ENCODE results near the gene ARHGEF5.
"Not testable (repeated sequence)": the region's sequence is repeated elsewhere in the genome, so short reads cannot be mapped to it uniquely, and the experiment has no call there.

ARHGEF5 gene

DNA sequence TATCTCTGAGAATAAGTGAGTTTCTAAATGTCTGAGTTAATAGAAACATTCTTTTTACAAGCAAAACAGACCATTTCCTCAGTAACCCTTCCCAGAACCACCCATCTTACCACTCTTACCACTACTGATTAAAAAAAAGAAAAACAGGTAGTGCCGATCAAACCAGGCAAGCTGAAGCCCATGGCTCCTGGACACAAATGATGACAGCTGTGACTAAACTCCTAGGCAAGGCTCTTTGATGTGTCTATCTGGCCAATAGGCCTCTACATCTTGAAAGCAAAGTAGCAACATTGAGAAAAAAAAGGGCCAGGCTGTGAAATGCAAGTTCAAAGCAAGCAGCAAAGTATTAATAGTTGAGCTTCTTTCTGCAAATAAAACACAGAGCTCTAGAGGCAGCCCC is 6.6 kb upstream of the ARHGEF5 start:
- H3K9me3 ChIP-seq (ENCODE audit: control insufficient read depth, low read length); H3K36me3 ChIP-seq (ENCODE audit: control insufficient read depth, insufficient read depth, low read length); H3K9ac ChIP-seq (ENCODE audit: low read length); H3K4me3 ChIP-seq (ENCODE audit: low read length); H3K4me1 ChIP-seq (ENCODE audit: control insufficient read depth, insufficient read depth, low read length); H3K27me3 ChIP-seq (ENCODE audit: control insufficient read depth, insufficient read depth, low read length): not testable (repeated sequence)

DNA sequence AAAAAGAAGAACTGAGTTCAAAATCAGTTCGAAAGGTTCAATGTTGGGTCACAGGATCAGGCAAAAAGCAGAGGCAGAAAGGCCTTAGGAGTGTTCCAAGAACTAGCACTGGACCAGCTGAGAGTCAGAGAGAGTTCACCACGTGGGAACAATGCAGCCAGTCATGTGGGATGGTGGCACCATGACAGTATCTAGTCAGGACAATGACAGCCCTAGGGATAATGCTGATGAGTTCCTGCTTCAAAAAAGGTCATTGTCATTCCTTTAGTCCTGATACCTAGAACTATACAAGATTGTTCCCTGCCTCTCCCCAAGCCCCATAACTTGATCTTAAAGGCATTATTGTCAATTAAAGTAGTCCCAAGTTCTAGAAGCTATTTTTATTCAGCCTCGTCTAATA is 3.5 kb upstream of the ARHGEF5 start:
- not testable (repeated sequence) for H3K27me3 ChIP-seq (ENCODE audit: control insufficient read depth, insufficient read depth, low read length); H3K4me1 ChIP-seq (ENCODE audit: control insufficient read depth, insufficient read depth, low read length); H3K4me3 ChIP-seq (ENCODE audit: low read length); H3K9ac ChIP-seq (ENCODE audit: low read length); H3K9me3 ChIP-seq (ENCODE audit: control insufficient read depth, low read length); H3K36me3 ChIP-seq (ENCODE audit: control insufficient read depth, insufficient read depth, low read length)

DNA sequence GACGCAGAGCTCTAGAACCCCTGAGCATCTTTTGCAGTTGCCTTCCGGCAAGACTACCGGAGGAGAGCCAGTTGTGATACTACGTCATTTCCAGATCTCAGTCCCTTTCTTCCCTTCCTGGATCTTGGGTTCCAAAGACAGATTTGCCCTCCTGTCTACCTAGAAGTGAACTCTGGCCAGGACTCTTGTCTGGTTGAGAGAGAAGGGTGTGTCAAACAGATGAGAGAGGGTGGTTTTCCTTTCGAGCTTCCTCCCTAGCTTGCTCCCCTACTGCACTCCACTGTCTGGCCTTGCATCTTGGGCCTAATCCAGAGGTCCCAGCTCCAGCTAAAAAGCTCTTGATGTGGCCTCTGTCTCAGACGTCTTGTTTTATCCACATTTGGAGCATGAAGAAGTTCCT is 983 bp downstream of the ARHGEF5 start:
- not testable (repeated sequence) for H3K4me3 ChIP-seq (ENCODE audit: low read length); H3K36me3 ChIP-seq (ENCODE audit: control insufficient read depth, insufficient read depth, low read length); H3K27me3 ChIP-seq (ENCODE audit: control insufficient read depth, insufficient read depth, low read length); H3K9me3 ChIP-seq (ENCODE audit: control insufficient read depth, low read length); H3K9ac ChIP-seq (ENCODE audit: low read length); H3K4me1 ChIP-seq (ENCODE audit: control insufficient read depth, insufficient read depth, low read length)

DNA sequence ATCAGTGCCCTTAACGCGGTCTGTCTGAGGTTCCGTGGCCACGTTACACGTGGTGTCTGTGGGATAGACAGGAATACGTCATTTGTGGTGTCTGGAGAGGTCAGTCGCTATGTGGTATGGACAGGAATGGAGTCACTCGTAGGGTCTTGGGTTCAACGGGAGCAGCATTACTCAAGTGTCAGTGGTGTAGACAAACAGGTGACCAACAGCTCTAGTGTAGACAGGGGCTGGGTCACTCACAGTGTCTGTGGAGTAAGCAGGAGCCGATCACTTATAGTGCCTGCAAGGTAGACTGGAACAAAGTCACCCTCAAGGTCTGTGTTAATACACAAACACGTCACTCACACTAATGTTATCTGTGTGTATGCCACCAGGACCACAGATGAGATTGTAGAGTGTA is 1.7 kb downstream of the ARHGEF5 start:
- H3K9me3 ChIP-seq (ENCODE audit: control insufficient read depth, low read length); H3K36me3 ChIP-seq (ENCODE audit: control insufficient read depth, insufficient read depth, low read length); H3K4me1 ChIP-seq (ENCODE audit: control insufficient read depth, insufficient read depth, low read length); H3K9ac ChIP-seq (ENCODE audit: low read length); H3K4me3 ChIP-seq (ENCODE audit: low read length); H3K27me3 ChIP-seq (ENCODE audit: control insufficient read depth, insufficient read depth, low read length): not testable (repeated sequence)

DNA sequence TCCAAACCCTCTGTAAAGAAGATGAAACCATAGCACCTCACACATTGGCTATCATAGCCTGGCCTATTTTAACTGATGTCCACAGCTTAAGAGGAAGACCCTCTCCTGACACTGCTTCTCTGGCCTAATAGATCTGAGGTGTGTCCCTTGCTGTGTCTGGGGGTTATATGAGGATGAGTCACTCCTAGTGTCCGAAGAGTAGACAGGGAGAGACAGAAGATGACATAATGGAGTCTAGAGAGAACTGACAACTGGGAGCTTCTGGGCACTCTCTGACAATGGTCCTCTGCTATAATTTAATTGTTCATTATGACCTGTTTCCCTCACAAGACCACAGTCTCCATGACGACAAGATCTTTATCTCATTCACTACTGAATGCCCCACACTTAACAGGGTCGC is 6.9 kb downstream of the ARHGEF5 start:
- not testable (repeated sequence) for H3K27me3 ChIP-seq (ENCODE audit: control insufficient read depth, insufficient read depth, low read length); H3K9me3 ChIP-seq (ENCODE audit: control insufficient read depth, low read length); H3K9ac ChIP-seq (ENCODE audit: low read length); H3K4me3 ChIP-seq (ENCODE audit: low read length); H3K36me3 ChIP-seq (ENCODE audit: control insufficient read depth, insufficient read depth, low read length); H3K4me1 ChIP-seq (ENCODE audit: control insufficient read depth, insufficient read depth, low read length)

DNA sequence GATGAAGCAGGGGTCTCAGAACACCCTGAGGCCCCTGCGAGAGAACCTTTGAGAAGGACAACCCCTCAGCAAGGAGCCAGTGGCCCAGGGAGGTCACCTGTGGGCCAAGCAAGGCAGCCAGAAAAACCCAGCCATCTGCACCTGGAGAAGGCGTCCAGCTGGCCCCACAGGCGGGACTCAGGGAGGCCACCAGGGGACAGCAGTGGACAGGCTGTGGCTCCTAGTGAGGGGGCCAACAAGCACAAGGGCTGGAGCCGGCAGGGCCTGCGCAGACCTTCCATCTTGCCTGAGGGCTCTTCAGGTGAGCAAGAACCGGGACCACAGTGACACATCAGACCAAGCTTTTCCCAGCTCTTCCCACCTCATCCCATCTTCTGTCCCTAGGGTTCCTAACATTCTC is 10.3 kb downstream of the ARHGEF5 start:
- not testable (repeated sequence) for H3K27me3 ChIP-seq (ENCODE audit: control insufficient read depth, insufficient read depth, low read length); H3K9ac ChIP-seq (ENCODE audit: low read length); H3K9me3 ChIP-seq (ENCODE audit: control insufficient read depth, low read length); H3K4me3 ChIP-seq (ENCODE audit: low read length); H3K36me3 ChIP-seq (ENCODE audit: control insufficient read depth, insufficient read depth, low read length); H3K4me1 ChIP-seq (ENCODE audit: control insufficient read depth, insufficient read depth, low read length)

DNA sequence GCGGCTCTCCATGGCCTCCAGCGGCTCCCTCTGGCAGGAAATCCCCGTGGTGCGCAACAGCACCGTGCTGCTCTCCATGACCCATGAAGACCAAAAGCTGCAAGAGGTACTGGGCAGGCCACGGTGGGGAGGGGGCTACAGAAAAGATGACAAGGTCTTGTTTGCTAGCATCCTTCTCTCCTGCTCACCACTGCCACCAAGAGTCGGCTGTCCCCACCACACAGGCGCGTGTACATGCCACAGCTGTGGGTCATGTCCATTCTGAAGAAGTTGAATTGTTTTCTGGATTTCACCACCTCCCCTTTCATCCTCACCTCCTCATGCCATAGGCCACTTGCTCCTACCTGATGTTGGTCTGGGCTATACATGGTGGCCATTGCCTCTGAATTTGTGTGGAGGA is 12.0 kb downstream of the ARHGEF5 start:
- not testable (repeated sequence) for H3K27me3 ChIP-seq (ENCODE audit: control insufficient read depth, insufficient read depth, low read length); H3K9ac ChIP-seq (ENCODE audit: low read length); H3K9me3 ChIP-seq (ENCODE audit: control insufficient read depth, low read length); H3K4me3 ChIP-seq (ENCODE audit: low read length); H3K4me1 ChIP-seq (ENCODE audit: control insufficient read depth, insufficient read depth, low read length); H3K36me3 ChIP-seq (ENCODE audit: control insufficient read depth, insufficient read depth, low read length)

DNA sequence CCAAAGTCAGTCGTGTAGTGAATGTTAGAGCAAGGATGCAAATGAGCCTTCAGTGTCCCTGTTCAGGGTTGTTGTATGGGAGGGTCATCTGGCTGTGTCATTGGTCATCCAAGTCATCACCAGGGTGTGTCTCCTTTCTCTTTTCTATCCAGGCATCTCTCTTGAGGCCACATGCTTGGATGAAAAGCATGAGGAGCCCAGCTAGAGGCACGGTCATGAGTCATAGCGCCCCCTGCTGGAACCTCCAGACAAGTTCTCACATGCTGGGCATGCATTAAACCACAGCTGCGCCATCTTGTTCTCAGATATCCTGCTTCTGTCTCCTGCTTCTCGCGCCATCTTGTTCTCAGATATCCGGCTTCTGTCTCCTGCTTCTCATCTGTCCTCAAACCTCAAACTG is 14.0 kb downstream of the ARHGEF5 start:
- not testable (repeated sequence) for H3K9me3 ChIP-seq (ENCODE audit: control insufficient read depth, low read length); H3K36me3 ChIP-seq (ENCODE audit: control insufficient read depth, insufficient read depth, low read length); H3K9ac ChIP-seq (ENCODE audit: low read length); H3K4me3 ChIP-seq (ENCODE audit: low read length); H3K27me3 ChIP-seq (ENCODE audit: control insufficient read depth, insufficient read depth, low read length); H3K4me1 ChIP-seq (ENCODE audit: control insufficient read depth, insufficient read depth, low read length)

DNA sequence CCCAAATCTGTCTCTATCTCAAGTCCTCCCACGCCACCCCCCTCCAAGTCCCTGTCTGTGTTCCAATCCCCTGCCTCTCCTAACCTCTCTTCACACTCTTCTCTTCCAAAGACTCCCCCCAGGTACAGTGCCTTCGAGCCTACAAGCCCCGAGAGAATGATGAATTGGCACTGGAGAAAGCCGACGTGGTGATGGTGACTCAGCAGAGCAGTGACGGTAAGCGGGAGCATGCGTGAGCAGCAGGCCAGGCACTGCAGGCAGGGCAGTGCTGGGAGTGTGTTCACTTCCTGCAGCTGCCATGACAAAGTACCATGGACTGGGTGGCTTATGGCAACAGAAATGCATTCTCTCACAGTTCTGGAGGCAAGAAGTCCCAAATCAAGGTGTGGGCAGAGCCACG is 23.4 kb downstream of the ARHGEF5 start:
- Histone ChIP-seq H3K9ac (ENCODE audit: low read length) (no peak overlapping the region), H3K27me3 (ENCODE audit: control insufficient read depth, insufficient read depth, low read length) (no peaks in the 10 kb centered on the region), H3K4me1 (ENCODE audit: control insufficient read depth, insufficient read depth, low read length) (no peaks in the 10 kb centered on the region), H3K36me3 (ENCODE audit: control insufficient read depth, insufficient read depth, low read length) (peaks cover 4% of the 10 kb centered on the region), H3K4me3 (ENCODE audit: low read length) (no peak overlapping the region), H3K9me3 (ENCODE audit: control insufficient read depth, low read length) (no peaks in the 10 kb centered on the region)

DNA sequence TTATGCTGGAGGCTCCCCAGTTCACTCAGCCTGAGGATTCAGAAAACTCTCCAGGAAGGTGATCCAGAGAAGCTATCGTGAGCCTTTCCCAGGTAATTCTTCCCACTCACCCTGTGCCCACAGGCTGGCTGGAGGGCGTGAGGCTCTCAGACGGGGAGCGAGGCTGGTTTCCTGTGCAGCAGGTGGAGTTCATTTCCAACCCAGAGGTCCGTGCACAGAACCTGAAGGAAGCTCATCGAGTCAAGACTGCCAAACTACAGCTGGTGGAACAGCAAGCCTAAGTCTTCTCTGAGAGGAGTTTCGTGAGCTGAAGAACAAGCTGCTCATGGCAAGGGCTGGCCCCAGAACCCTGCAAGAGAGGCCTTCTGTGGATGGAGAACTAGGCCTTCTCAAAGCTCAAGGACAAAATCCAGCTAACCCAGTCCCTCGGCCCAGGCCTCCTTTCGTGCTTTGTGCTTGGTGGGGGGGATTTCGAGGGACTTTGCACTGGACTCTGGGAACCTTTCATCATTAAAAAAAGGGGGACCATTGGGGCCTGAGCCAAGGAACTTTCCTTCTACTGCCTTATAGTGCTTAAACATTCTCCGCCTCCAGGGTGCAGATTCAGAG is 24.7 kb downstream of the ARHGEF5 start:
- Histone ChIP-seq H3K4me3 (ENCODE audit: low read length) (no peak overlapping the region), H3K9me3 (ENCODE audit: control insufficient read depth, low read length) (no peaks in the 10 kb centered on the region), H3K27me3 (ENCODE audit: control insufficient read depth, insufficient read depth, low read length) (no peaks in the 10 kb centered on the region), H3K36me3 (ENCODE audit: control insufficient read depth, insufficient read depth, low read length) (peaks cover 4% of the 10 kb centered on the region), H3K4me1 (ENCODE audit: control insufficient read depth, insufficient read depth, low read length) (no peaks in the 10 kb centered on the region), H3K9ac (ENCODE audit: low read length) (no peak overlapping the region)

DNA sequence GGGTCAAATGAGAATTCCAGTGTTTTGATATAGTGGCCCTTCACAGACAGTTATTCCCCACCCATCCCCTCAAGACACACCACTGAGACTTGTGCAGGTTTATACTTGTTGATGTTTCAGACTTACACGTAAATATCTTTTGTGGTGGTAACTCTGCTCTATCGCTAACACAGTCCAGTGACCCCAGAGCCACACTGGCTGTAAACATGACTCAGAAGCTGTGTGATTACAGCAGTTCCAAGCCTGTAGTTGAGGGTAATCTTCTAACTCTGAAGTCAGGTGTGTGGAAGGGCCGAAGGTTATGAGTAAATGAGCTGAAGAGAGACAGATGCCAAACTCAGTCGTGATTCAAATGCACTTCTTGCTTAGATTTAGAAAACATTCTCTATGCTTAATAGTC is 28.9 kb downstream of the ARHGEF5 start:
- H3K9ac ChIP-seq (ENCODE audit: low read length): no peak overlapping the region
- H3K36me3 ChIP-seq (ENCODE audit: control insufficient read depth, insufficient read depth, low read length): peaks cover 4% of the 10 kb centered on the region
- H3K4me3 ChIP-seq (ENCODE audit: low read length): no peak overlapping the region
- no peaks in the 10 kb centered on the region for H3K4me1 ChIP-seq (ENCODE audit: control insufficient read depth, insufficient read depth, low read length)
- H3K9me3 ChIP-seq (ENCODE audit: control insufficient read depth, low read length): no peaks in the 10 kb centered on the region
- no peaks in the 10 kb centered on the region for H3K27me3 ChIP-seq (ENCODE audit: control insufficient read depth, insufficient read depth, low read length)

DNA sequence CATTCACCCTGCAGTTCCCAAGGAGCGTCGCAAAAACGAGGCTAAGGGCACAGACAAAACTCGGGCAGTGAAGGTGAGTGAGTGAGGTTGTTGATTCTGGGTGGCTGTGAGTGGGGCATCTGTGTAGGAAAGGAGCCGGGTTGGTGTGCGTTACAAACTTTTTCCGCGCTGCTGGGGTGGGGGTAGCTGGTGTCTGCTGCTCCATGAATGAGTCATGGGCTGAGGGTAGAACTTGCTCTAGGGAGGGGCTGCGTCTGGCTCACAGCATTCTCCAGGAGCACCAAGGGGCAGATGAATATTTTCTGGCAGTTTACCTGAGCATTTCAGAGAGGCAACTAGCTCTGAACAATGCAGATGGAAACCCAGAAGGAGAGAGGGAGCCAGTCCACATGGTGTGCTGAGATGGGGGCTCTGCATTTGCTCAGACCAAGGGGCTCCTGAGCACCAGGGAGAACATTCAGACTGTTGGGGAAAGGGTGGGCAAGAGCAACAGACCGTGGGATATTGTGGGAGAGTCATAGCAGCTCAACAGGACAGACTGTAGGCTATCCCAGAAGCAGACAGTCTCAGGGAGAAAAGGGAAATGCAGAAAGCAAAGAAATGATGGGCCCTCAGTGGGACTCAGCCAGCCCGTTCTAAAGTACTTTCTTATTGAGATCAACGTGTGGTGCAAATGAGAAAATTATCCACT is 29.5 kb downstream of the ARHGEF5 start:
- no peaks in the 10 kb centered on the region for H3K27me3 ChIP-seq (ENCODE audit: control insufficient read depth, insufficient read depth, low read length)
- H3K36me3 ChIP-seq (ENCODE audit: control insufficient read depth, insufficient read depth, low read length): peaks cover 4% of the 10 kb centered on the region
- no peak overlapping the region for H3K9ac ChIP-seq (ENCODE audit: low read length)
- H3K4me1 ChIP-seq (ENCODE audit: control insufficient read depth, insufficient read depth, low read length): no peaks in the 10 kb centered on the region
- no peaks in the 10 kb centered on the region for H3K9me3 ChIP-seq (ENCODE audit: control insufficient read depth, low read length)
- H3K4me3 ChIP-seq (ENCODE audit: low read length): no peak overlapping the region

DNA sequence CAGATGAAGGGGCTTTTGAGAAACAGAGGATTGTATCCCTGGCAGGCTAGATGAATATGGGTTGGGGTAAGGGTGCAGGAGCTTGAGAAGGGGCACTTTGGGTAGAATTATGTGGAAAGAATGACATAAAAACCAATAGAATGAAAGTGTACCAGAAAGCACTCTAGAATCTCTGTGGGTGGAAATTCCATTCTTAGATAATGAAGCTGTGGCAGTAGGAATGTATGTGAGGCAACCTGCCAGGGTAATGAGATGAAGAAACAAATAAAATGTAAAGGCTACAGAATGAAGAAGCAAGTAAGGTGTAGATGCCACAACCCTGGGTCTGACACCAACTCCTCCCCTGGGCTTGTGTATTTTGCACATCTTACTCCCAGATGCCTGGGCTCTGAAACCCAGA is 31.5 kb downstream of the ARHGEF5 start:
- Histone ChIP-seq H3K4me3 (ENCODE audit: low read length) (no peak overlapping the region), H3K27me3 (ENCODE audit: control insufficient read depth, insufficient read depth, low read length) (no peaks in the 10 kb centered on the region), H3K9ac (ENCODE audit: low read length) (no peak overlapping the region), H3K4me1 (ENCODE audit: control insufficient read depth, insufficient read depth, low read length) (no peaks in the 10 kb centered on the region), H3K9me3 (ENCODE audit: control insufficient read depth, low read length) (no peaks in the 10 kb centered on the region), H3K36me3 (ENCODE audit: control insufficient read depth, insufficient read depth, low read length) (no peaks in the 10 kb centered on the region)

Data from mucosa of stomach (tissue), 1 donor.